Suprapubic skin (tissue), 4 donors: ENCODE data around the gene NDUFV2.

Source experiments
- EP300 ChIP-seq: sonication (generic); formaldehyde crosslinking; IDR thresholded peaks from one replicate; pipeline ENCODE4 v1.6.1; 2017; ENCODE audit warnings: antibody characterized with exemption
- POLR2AphosphoS5 ChIP-seq, 3 donors: sonication (generic); formaldehyde crosslinking; IDR thresholded peaks; one replicate each; pipeline ENCODE4 v1.6.1; 2017; ENCODE audit warnings: antibody characterized with exemption in 3 of 3
- TF ChIP-seq, protein P1 (sequence below), 2 donors: fragments of 200-600 bp in 1 of 2; fragments of 450-650 bp in 1 of 2; sonication (generic) in 1 of 2; IDR thresholded peaks; one replicate each; pipeline ENCODE4 v1.5.1; 2016 to 2019; ENCODE audit warnings: antibody characterized with exemption in 2 of 2, mild to moderate bottlenecking in 1 of 2, moderate library complexity in 1 of 2

DNA sequence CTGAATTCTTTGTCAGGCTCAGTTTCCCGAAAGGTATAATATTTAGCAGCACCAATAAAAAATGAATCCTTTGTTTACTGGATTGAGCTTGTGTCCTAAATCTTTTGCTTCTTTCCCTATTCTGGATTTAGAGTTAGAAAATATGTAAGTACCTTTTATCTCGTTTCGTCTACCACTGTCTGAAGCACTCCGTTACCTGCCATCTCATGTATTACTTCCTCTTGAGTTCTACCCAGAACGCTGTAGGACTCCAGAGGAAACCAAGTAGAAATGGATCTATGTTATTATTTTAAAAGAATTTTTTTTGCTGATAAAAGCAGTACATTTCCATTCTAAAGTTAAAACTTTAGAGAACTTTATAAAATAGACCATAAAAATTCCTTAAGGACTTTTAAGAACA, 47.6 kb downstream of the NDUFV2 start:
- TF ChIP-seq, protein P1, sequence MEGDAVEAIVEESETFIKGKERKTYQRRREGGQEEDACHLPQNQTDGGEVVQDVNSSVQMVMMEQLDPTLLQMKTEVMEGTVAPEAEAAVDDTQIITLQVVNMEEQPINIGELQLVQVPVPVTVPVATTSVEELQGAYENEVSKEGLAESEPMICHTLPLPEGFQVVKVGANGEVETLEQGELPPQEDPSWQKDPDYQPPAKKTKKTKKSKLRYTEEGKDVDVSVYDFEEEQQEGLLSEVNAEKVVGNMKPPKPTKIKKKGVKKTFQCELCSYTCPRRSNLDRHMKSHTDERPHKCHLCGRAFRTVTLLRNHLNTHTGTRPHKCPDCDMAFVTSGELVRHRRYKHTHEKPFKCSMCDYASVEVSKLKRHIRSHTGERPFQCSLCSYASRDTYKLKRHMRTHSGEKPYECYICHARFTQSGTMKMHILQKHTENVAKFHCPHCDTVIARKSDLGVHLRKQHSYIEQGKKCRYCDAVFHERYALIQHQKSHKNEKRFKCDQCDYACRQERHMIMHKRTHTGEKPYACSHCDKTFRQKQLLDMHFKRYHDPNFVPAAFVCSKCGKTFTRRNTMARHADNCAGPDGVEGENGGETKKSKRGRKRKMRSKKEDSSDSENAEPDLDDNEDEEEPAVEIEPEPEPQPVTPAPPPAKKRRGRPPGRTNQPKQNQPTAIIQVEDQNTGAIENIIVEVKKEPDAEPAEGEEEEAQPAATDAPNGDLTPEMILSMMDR (IDR thresholded peaks at IDR 0.05) = no peak
- TF ChIP-seq POLR2AphosphoS5 (IDR thresholded peaks at IDR 0.05) (no peak), EP300 (no peak)
